GM12801 (cell line): ENCODE results near the gene PDE9A.

Experiments used
- CTCF ChIP-seq: IDR thresholded peaks from one replicate; pipeline ENCODE4 v1.5.1; 2011; ENCODE audit warnings: control low read depth; ENCODE audit not compliant: insufficient read length; ENCODE audit errors: extremely low read depth

Gene PDE9A

GRCh38 chr21:42653231-42654061 is at the start of gene PDE9A:
Gene PDE9A, plus strand, starts transcription at chr21:42653621. Its CDS starts 194 bp downstream, at chr21:42653815.
- no peak for TF ChIP-seq CTCF

- no peak for TF ChIP-seq CTCF
Measured at GRCh38 chr21:42607102-42607501, 46.3 kb upstream of the PDE9A start.

- no peak for TF ChIP-seq CTCF
Measured at GRCh38 chr21:42607525-42608102, 45.8 kb upstream of the PDE9A start.

- no peak for TF ChIP-seq CTCF
Measured at GRCh38 chr21:42608446-42608845, 45.0 kb upstream of the PDE9A start.

GRCh38 chr21:42609811-42610210 is 43.6 kb upstream of the PDE9A start:
- TF ChIP-seq CTCF: no peak

GRCh38 chr21:42611852-42612251 is 41.6 kb upstream of the PDE9A start:
- TF ChIP-seq CTCF: no peak

GRCh38 chr21:42612390-42612789 is 41.0 kb upstream of the PDE9A start:
- TF ChIP-seq CTCF: no peak
